Esophagus (tissue), 2 donors: Measurements from ENCODE around the gene ITGB8. TPM values are rescaled to one million over a fixed set of nuclear protein-coding genes. Genes with fewer than 3 reads are reported as not detected.

ENCODE experiments used
- H3K27ac ChIP-seq, 2 donors: one replicate each; pipeline ENCODE4 v1.5.1; 2013; ENCODE audit warnings: low read depth in 2 of 2, mild to moderate bottlenecking in 2 of 2, inconsistent platforms in 1 of 2, low read length in 1 of 2, moderate library complexity in 1 of 2
- H3K27me3 ChIP-seq, 2 donors: one replicate each; pipeline ENCODE4 v1.6.1; 2013; ENCODE audit warnings: low read length in 2 of 2, control low read depth in 1 of 2, mild to moderate bottlenecking in 1 of 2; ENCODE audit not compliant: insufficient read depth in 2 of 2, control insufficient read depth in 1 of 2
- H3K36me3 ChIP-seq, 2 donors: one replicate each; pipeline ENCODE4 v1.6.1; 2013; ENCODE audit warnings: low read length in 1 of 2; ENCODE audit not compliant: control insufficient read depth in 2 of 2, insufficient read depth in 2 of 2
- H3K4me1 ChIP-seq, 2 donors: one replicate each; pipeline ENCODE4 v1.6.1; 2013; ENCODE audit warnings: low read length in 1 of 2; ENCODE audit not compliant: control insufficient read depth in 2 of 2, insufficient read depth in 2 of 2
- H3K4me3 ChIP-seq, 2 donors: one replicate each; pipeline ENCODE4 v1.5.1; 2013; ENCODE audit warnings: low read length in 2 of 2, mild to moderate bottlenecking in 2 of 2, low read depth in 1 of 2, moderate library complexity in 1 of 2
- H3K9me3 ChIP-seq, 2 donors: one replicate each; pipeline ENCODE4 v1.6.1; 2013; ENCODE audit warnings: mild to moderate bottlenecking in 2 of 2, low read depth in 1 of 2, low read length in 1 of 2, moderate library complexity in 1 of 2; ENCODE audit not compliant: control insufficient read depth in 2 of 2, insufficient read depth in 1 of 2
- WGBS, 2 donors: extraction: QIAGEN DNeasy Blood & Tissue Kit; methylation state at CpG; one replicate each; pipeline ENCODE4 v1.1.7; 2013; 5-methylcytosine and 5-hydroxymethylcytosine counted together
- polyA plus RNA-seq, 2 donors: library from polyadenylated mRNA; stranded (reverse); fragments of 200-250 nt; gene quantifications; one replicate each; pipeline ENCODE4 v1.2.3, GENCODE V29; 2013
- donor health status: healthy with polysubstance abuse.
- donor health status: Bipolar disorder and iron deficiency.

Gene ITGB8
- polyA plus RNA-seq, 2 donors = 4.2 to 5.0 TPM

GRCh38 chr7:20440472-20441105, 109.9 kb downstream of the ITGB8 start:
- H3K36me3 ChIP-seq = no peaks in the 10 kb centered on the region
- H3K4me3 ChIP-seq = no peak overlapping the region
- H3K9me3 ChIP-seq = peaks cover 0 to 2% of the 10 kb centered on the region in 2 donors
- no peak overlapping the region for H3K27ac ChIP-seq
- WGBS, 2 donors = 86 to 87% methylated on average over 9 of the region's 9 CpGs
- H3K4me1 ChIP-seq = peaks cover 0 to 2% of the 10 kb centered on the region in 2 donors
- no peaks in the 10 kb centered on the region for H3K27me3 ChIP-seq

GRCh38 chr7:20441346-20441745, 110.6 kb downstream of the ITGB8 start:
- Histone ChIP-seq H3K36me3 (no peaks in the 10 kb centered on the region), H3K4me3 (no peak overlapping the region), H3K9me3 (peaks cover 0 to 2% of the 10 kb centered on the region in 2 donors), H3K27ac (no peak overlapping the region), H3K4me1 (peaks cover 0 to 2% of the 10 kb centered on the region in 2 donors), H3K27me3 (no peaks in the 10 kb centered on the region)
- 75 to 79% methylated on average over 4 of the region's 4 CpGs for WGBS, 2 donors

GRCh38 chr7:20441991-20442441, 111.3 kb downstream of the ITGB8 start:
- no peak overlapping the region for H3K4me3 ChIP-seq
- peaks cover 0 to 2% of the 10 kb centered on the region in 2 donors for H3K9me3 ChIP-seq
- H3K27me3 ChIP-seq = no peaks in the 10 kb centered on the region
- H3K27ac ChIP-seq = no peak overlapping the region
- peaks cover 0 to 2% of the 10 kb centered on the region in 2 donors for H3K4me1 ChIP-seq
- WGBS, 2 donors = 46 to 68% methylated on average over 3 of the region's 3 CpGs
- H3K36me3 ChIP-seq = no peaks in the 10 kb centered on the region

- no peak overlapping the region for H3K27ac ChIP-seq
- H3K27me3 ChIP-seq = no peaks in the 10 kb centered on the region
- WGBS, 2 donors = 66 to 71% methylated on average over 8 of the region's 8 CpGs
- no peaks in the 10 kb centered on the region for H3K36me3 ChIP-seq
- peaks cover 0 to 2% of the 10 kb centered on the region in 2 donors for H3K9me3 ChIP-seq
- H3K4me3 ChIP-seq = no peak overlapping the region
- H3K4me1 ChIP-seq = peaks cover 0 to 2% of the 10 kb centered on the region in 2 donors
These were observed 112.3 kb downstream of the ITGB8 start for GRCh38 chr7:20442951-20443350.

GRCh38 chr7:20444030-20444800, 113.5 kb downstream of the ITGB8 start:
- WGBS, 2 donors = 33 to 51% methylated on average over 2 of the region's 2 CpGs

GRCh38 chr7:20447021-20447650, 116.4 kb downstream of the ITGB8 start:
- H3K27me3 ChIP-seq = no peaks in the 10 kb centered on the region
- 34 to 36% methylated on average over 2 of the region's 2 CpGs for WGBS, 2 donors
- no peak overlapping the region for H3K27ac ChIP-seq
- peaks cover 0 to 2% of the 10 kb centered on the region in 2 donors for H3K4me1 ChIP-seq
- no peak overlapping the region for H3K4me3 ChIP-seq
- no peaks in the 10 kb centered on the region for H3K36me3 ChIP-seq
- peaks cover 0 to 2% of the 10 kb centered on the region in 2 donors for H3K9me3 ChIP-seq

More at GRCh38 chr7:20444030-20444800, 113.5 kb downstream of the ITGB8 start:
- no peaks in the 10 kb centered on the region for H3K27me3 ChIP-seq
- no peak overlapping the region for H3K27ac ChIP-seq
- H3K4me3 ChIP-seq = no peak overlapping the region
- peaks cover 0 to 2% of the 10 kb centered on the region in 2 donors for H3K9me3 ChIP-seq
- H3K4me1 ChIP-seq = peaks cover 0 to 2% of the 10 kb centered on the region in 2 donors
- H3K36me3 ChIP-seq = no peaks in the 10 kb centered on the region

GRCh38 chr7:20449176-20449575, 118.5 kb downstream of the ITGB8 start:
- WGBS, 2 donors = 63 to 72% methylated on average over 3 of the region's 3 CpGs
- no peaks in the 10 kb centered on the region for H3K9me3 ChIP-seq

GRCh38 chr7:20450536-20450935, 119.8 kb downstream of the ITGB8 start:
- Histone ChIP-seq H3K27ac (no peak overlapping the region), H3K4me1 (no peaks in the 10 kb centered on the region), H3K36me3 (no peaks in the 10 kb centered on the region), H3K4me3 (no peak overlapping the region), H3K9me3 (no peaks in the 10 kb centered on the region), H3K27me3 (no peaks in the 10 kb centered on the region)
- 86 to 90% methylated on average over 2 of the region's 2 CpGs for WGBS, 2 donors

More at GRCh38 chr7:20449176-20449575, 118.5 kb downstream of the ITGB8 start:
- H3K4me1 ChIP-seq = no peaks in the 10 kb centered on the region
- no peak overlapping the region for H3K27ac ChIP-seq
- H3K36me3 ChIP-seq = no peaks in the 10 kb centered on the region
- H3K27me3 ChIP-seq = no peaks in the 10 kb centered on the region
- H3K4me3 ChIP-seq = no peak overlapping the region

GRCh38 chr7:20454202-20454601, 123.5 kb downstream of the ITGB8 start:
- 79 to 86% methylated on average over 4 of the region's 4 CpGs for WGBS, 2 donors

More at GRCh38 chr7:20454202-20454601, 123.5 kb downstream of the ITGB8 start:
- Histone ChIP-seq H3K9me3 (no peaks in the 10 kb centered on the region), H3K4me3 (no peak overlapping the region), H3K36me3 (no peaks in the 10 kb centered on the region), H3K27me3 (no peaks in the 10 kb centered on the region), H3K4me1 (no peaks in the 10 kb centered on the region), H3K27ac (no peak overlapping the region)
